Uterus (tissue), 2 donors: ENCODE data around the gene MYCL.

Source experiments
- CTCF ChIP-seq, 4 experiments: fragments of 200-600 bp in 2 of 4; fragments of 450-650 bp in 2 of 4; sonication (generic) in 2 of 4; IDR thresholded peaks; one replicate each; pipeline ENCODE4 v1.5.1; 2016 to 2019; ENCODE audit warnings: antibody characterized with exemption in 4 of 4, mild to moderate bottlenecking in 2 of 4, moderate library complexity in 1 of 4
- POLR2A ChIP-seq, 2 donors: fragments of 450-650 bp; IDR thresholded peaks; one replicate each; pipeline ENCODE4 v1.6.1; 2016; ENCODE audit warnings: antibody characterized with exemption in 2 of 2, mild to moderate bottlenecking in 1 of 2, moderate library complexity in 1 of 2

- TF ChIP-seq POLR2A (IDR thresholded peaks at IDR 0.05) (no peak), CTCF (IDR thresholded peaks at IDR 0.05) (no peak)
Measured at GRCh38 chr1:39885516-39885915, 16.2 kb downstream of the MYCL start.
